Activated T-cell treated with anti-CD3 and anti-CD28 coated beads for 48 hours (primary cell): Measurements from ENCODE around the gene PRRG4.
A peak's percentile ranks its signal among the peaks of the same experiment; 100 is the strongest.
"Not testable (repeated sequence)": the region's sequence is repeated elsewhere in the genome, so short reads cannot be mapped to it uniquely, and the experiment has no call there.

ENCODE experiments used
- DNase-seq: peaks from one replicate; pipeline ENCODE4 v3.0.0-alpha.2; 2020; ENCODE audit warnings: low read depth

The PRRG4 gene

GRCh38 chr11:32886180-32886579, 56.5 kb downstream of the PRRG4 start:
- DNase-seq = no peak

GRCh38 chr11:32887707-32888383, 58.1 kb downstream of the PRRG4 start:
- not testable (repeated sequence) for DNase-seq

GRCh38 chr11:32888384-32888710, 58.6 kb downstream of the PRRG4 start:
- DNase-seq = not testable (repeated sequence)

- no peak for DNase-seq
Observed at GRCh38 chr11:32888805-32889204, 59.1 kb downstream of the PRRG4 start.

GRCh38 chr11:32890843-32891656, 61.3 kb downstream of the PRRG4 start:
- no peak for DNase-seq

GRCh38 chr11:32891657-32892354, 62.1 kb downstream of the PRRG4 start:
- DNase-seq = no peak

GRCh38 chr11:32892355-32893092, 62.8 kb downstream of the PRRG4 start, which contains the start of gene QSER1:
Gene QSER1 (plus strand): TSS chr11:32892811. CDS start chr11:32893126, 315 bp downstream.
- DNase-seq = peak; percentile 65

GRCh38 chr11:32893093-32893342, 63.3 kb downstream of the PRRG4 start:
- DNase-seq = peak; percentile 31

- DNase-seq = peak; percentile 54
Observed at GRCh38 chr11:32893343-32894148, 63.8 kb downstream of the PRRG4 start.

GRCh38 chr11:32894149-32894827, 64.6 kb downstream of the PRRG4 start:
- DNase-seq = peak; percentile 3

- DNase-seq = no peak
Observed at GRCh38 chr11:32894921-32895320, 65.2 kb downstream of the PRRG4 start.

GRCh38 chr11:32895471-32895870, 65.7 kb downstream of the PRRG4 start:
- DNase-seq = no peak

- DNase-seq = no peak
Observed at GRCh38 chr11:32897103-32897502, 67.4 kb downstream of the PRRG4 start.

- no peak for DNase-seq
Observed at GRCh38 chr11:32899438-32899837, 69.7 kb downstream of the PRRG4 start.

- no peak for DNase-seq
Observed at GRCh38 chr11:32902089-32902665, 72.5 kb downstream of the PRRG4 start.

GRCh38 chr11:32905028-32905667, 75.4 kb downstream of the PRRG4 start:
- DNase-seq = no peak
